Type B pancreatic cell (in vitro differentiated cells): ENCODE results near the gene WFDC1. TPM values are rescaled to one million over a fixed set of nuclear protein-coding genes. Genes with fewer than 3 reads are reported as not detected.

Experiments used
- DNase-seq: peaks from one replicate; pipeline ENCODE4 v3.0.0; 2021; ENCODE audit warnings: mixed read lengths; ENCODE audit not compliant: unreplicated experiment; ENCODE audit errors: extremely low spot score
- H3K27ac Mint-ChIP-seq: 2 replicates; pipeline ENCODE4 v1.8.0; 2021; ENCODE audit warnings: mild to moderate bottlenecking, mixed read lengths
- H3K27me3 Mint-ChIP-seq: 2 replicates; pipeline ENCODE4 v1.8.0; 2021; ENCODE audit warnings: mixed read lengths
- H3K36me3 Mint-ChIP-seq: 2 replicates; pipeline ENCODE4 v1.8.0; 2021; ENCODE audit warnings: mixed read lengths
- H3K4me1 Mint-ChIP-seq: one replicate; pipeline ENCODE4 v1.8.0; 2021; ENCODE audit warnings: mixed read lengths; ENCODE audit not compliant: unreplicated experiment
- H3K4me3 Mint-ChIP-seq: 2 replicates; pipeline ENCODE4 v1.8.0; 2021; ENCODE audit warnings: mild to moderate bottlenecking, mixed read lengths
- H3K9me3 Mint-ChIP-seq: 2 replicates; pipeline ENCODE4 v1.8.0; 2021; ENCODE audit warnings: mixed read lengths
- CTCF ChIP-seq: fragments of 200-600 bp; sonication (generic); conservative IDR thresholded peaks from 2 replicates; pipeline ENCODE4 v1.5.0; 2021; ENCODE audit warnings: antibody characterized with exemption, mild to moderate bottlenecking
- total RNA-seq: library from RNA; stranded (reverse); gene quantifications from 2 replicates; pipeline ENCODE4 v1.2.1, GENCODE V29; 2021; ENCODE audit warnings: low replicate concordance

WFDC1 gene
- total RNA-seq, 1 donor from 2014 or later = 2.0 TPM

DNA sequence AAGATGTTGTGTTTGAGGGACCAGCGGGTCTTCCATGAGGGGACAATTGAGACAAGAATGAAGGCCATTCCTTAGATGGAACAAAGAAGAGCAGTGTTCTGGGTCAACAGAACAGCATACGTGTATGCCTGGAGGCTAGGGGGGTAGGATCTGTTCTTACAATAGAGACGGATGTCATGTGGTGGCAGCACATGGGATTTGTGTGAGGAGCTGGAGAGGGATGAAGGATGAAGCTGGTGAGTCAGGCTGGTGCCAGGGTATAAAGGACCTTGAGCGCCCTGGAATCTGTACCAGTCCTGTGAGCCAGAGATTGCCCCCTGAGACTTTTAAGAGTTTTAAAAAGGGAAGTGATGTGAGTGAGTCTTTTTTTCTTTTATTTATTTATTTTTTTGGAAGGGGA lies 22.8 kb upstream of the WFDC1 start:
- no peak for DNase-seq
- Mint-ChIP-seq H3K27ac (no peak overlapping the region), H3K9me3 (no peaks in the 10 kb centered on the region), H3K4me3 (no peak overlapping the region), H3K27me3 (peaks cover 17% of the 10 kb centered on the region), H3K4me1 (peaks cover 6% of the 10 kb centered on the region), H3K36me3 (no peaks in the 10 kb centered on the region)
- no peak for TF ChIP-seq CTCF

DNA sequence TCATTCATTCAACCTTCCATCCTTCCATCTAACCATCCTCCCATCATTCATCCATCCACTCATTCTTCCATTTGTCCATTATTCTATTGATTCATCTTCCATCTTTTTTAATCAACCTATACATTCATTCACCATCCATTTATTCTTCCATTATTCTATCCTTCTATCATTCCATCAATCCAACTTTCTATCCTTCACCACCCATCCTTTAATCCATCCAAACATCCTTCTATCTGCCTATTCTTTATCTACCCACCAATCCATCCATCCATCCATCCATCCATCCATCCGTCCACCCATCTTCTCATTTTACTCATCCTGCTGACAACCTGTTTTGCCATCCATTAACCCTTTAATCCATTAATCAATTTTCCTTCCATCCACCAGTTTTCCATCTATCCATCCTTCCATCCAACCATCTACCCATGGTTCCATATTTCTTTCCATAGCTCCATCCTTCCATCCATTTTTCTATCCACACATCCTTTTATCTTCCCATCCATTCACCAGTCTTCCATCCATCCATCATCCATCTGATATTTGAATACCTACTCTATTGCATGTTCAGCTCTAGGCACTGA lies 21.8 kb upstream of the WFDC1 start:
- H3K36me3 Mint-ChIP-seq = no peaks in the 10 kb centered on the region
- no peak overlapping the region for H3K27ac Mint-ChIP-seq
- H3K27me3 Mint-ChIP-seq = peaks cover 15% of the 10 kb centered on the region
- no peaks in the 10 kb centered on the region for H3K9me3 Mint-ChIP-seq
- no peak for DNase-seq
- peaks cover 6% of the 10 kb centered on the region for H3K4me1 Mint-ChIP-seq
- no peak overlapping the region for H3K4me3 Mint-ChIP-seq
- TF ChIP-seq CTCF = no peak

DNA sequence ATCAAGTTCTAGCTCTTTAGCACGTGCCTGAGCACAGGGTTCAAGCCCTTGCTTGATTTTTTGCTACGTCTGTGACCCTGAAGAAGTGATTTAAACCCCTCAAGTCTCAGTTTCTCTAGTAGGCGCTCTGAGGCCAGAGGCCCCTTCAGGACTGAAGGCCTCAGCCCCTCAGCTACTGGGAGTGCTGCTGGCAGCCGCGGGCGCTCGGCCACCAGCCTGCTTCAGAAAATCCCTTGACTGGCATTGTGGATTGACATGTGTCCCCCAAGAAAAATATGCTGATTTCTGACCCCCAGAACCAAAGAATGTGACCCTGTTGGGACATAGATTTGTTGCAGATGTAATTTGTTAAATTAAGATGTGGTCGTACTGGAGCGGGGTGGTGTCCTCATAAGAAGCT lies 20.2 kb upstream of the WFDC1 start:
- H3K4me1 Mint-ChIP-seq = peaks cover 10% of the 10 kb centered on the region

DNA sequence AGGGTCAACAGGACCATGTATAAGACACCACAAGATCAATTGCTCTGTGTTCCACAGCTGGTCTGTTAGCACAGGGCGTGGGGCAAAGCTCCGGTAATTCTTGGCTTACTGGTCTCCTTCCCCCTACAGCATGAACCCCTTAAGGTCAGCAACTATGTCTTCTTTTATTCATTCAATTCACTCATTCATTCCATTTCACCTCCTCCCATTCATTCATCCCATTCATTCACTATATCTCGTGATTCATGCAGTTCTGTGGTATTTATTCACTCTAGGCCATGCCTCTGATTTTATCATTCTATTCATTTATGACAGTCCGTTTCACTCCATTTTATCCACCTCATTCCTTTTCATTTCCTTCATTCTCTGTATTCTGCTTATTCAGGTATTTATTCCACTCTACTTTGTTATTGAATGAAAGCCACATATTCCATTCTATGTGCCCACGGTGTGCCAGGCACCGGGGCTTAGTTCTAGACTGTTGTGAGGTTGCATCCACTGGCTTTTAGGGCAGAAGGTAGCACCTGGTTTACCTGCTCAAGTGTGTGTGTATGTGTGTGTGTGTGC lies 19.0 kb upstream of the WFDC1 start:
- Mint-ChIP-seq H3K4me1 (peaks cover 16% of the 10 kb centered on the region), H3K27me3 (peaks cover 6% of the 10 kb centered on the region), H3K4me3 (no peak overlapping the region), H3K36me3 (no peaks in the 10 kb centered on the region), H3K9me3 (no peaks in the 10 kb centered on the region), H3K27ac (no peak overlapping the region)
- no peak for TF ChIP-seq CTCF
- no peak for DNase-seq

More for the DNA sequence above, 20.2 kb upstream of the WFDC1 start:
- Mint-ChIP-seq H3K4me3 (no peak overlapping the region), H3K27ac (no peak overlapping the region), H3K27me3 (peaks cover 12% of the 10 kb centered on the region), H3K9me3 (no peaks in the 10 kb centered on the region), H3K36me3 (no peaks in the 10 kb centered on the region)
- no peak for TF ChIP-seq CTCF
- DNase-seq = no peak

DNA sequence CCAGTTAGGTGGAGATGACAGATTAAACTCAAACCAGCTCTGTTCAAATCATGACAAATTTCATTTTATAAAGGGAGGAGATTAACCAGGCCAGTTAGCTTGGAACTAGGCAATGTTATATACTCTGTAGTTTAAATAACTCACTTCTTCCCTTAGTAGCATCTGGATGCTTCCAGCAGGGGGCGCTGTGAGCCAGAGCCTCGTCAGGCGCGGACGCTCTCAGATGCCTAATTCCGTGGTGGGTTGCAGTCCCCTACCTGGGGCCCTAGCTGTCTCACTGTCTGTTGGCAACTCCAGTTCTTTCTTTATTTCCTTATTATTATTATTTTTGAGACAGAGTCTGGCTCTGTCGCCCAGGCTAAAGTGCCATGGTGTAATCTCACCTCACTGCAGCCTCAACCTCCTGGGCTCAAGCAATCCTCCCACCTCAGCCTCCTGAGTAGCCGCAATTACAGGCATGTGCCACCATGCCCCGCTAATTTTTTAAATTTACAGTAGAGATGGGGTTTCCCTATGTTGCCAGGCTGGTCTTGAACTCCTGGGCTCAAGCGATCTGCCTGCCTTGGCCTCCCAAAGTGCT lies 17.3 kb upstream of the WFDC1 start:
- H3K9me3 Mint-ChIP-seq = no peaks in the 10 kb centered on the region
- peaks cover 21% of the 10 kb centered on the region for H3K4me1 Mint-ChIP-seq
- H3K27me3 Mint-ChIP-seq = peaks cover 6% of the 10 kb centered on the region
- no peaks in the 10 kb centered on the region for H3K36me3 Mint-ChIP-seq
- peak; percentile 81 for DNase-seq
- H3K27ac Mint-ChIP-seq = no peak overlapping the region
- no peak overlapping the region for H3K4me3 Mint-ChIP-seq
- peak; percentile 95 for TF ChIP-seq CTCF
